Measurements from ENCODE around the gene CDC7.

The CDC7 gene

DNA sequence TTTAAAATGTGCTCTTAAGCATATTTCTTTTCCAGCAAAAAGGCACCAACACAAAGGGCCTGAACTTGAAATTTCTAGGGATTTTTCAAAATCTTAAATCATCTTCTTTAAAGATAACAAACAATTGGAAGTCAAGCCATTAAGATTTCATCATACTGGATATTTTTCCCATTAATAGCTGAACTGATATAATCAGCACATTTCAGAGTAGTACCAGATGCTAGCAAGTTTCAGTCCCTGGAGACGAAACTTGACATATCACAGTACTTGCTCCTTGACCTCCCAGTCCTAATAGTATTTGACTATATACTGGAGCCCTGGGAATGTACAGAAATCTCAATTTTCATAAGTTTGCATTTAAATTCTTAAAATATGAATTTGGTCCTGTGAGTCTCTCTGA, 10.2 kb upstream of the CDC7 start:
- TF ChIP-seq, protein P1, sequence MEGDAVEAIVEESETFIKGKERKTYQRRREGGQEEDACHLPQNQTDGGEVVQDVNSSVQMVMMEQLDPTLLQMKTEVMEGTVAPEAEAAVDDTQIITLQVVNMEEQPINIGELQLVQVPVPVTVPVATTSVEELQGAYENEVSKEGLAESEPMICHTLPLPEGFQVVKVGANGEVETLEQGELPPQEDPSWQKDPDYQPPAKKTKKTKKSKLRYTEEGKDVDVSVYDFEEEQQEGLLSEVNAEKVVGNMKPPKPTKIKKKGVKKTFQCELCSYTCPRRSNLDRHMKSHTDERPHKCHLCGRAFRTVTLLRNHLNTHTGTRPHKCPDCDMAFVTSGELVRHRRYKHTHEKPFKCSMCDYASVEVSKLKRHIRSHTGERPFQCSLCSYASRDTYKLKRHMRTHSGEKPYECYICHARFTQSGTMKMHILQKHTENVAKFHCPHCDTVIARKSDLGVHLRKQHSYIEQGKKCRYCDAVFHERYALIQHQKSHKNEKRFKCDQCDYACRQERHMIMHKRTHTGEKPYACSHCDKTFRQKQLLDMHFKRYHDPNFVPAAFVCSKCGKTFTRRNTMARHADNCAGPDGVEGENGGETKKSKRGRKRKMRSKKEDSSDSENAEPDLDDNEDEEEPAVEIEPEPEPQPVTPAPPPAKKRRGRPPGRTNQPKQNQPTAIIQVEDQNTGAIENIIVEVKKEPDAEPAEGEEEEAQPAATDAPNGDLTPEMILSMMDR (IDR thresholded peaks at IDR 0.05; ENCODE audit: control insufficient read depth, extremely low read depth, insufficient read depth): no peak
- no peak overlapping the region for H3K4me3 ChIP-seq (ENCODE audit: low read depth, low read length)

DNA sequence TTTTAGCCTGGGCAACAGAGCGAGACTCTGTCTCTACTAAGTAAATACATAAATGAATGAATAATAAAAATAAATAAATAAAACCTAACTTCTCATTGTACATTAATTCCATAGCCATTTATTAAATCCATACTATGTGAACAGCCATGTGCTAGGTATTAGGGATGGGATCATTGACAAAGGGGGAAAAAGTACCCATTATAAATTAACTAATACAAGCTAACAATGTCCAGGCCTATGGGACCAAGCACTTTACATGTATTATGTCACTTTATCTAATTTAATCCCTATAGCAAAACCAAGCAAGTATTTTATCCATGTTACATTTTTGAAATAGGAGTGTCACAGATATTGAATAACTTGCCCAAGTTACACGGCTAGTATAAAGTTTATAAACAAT, 2.6 kb upstream of the CDC7 start:
- DNase-seq (ENCODE audit: low read depth): no peak
- H3K4me3 ChIP-seq (ENCODE audit: low read depth, low read length): no peak overlapping the region
- TF ChIP-seq, protein P1 (IDR thresholded peaks at IDR 0.05; ENCODE audit: control insufficient read depth, extremely low read depth, insufficient read depth): no peak

More for the DNA sequence above, 10.2 kb upstream of the CDC7 start:
- no peak for DNase-seq (ENCODE audit: low read depth)

DNA sequence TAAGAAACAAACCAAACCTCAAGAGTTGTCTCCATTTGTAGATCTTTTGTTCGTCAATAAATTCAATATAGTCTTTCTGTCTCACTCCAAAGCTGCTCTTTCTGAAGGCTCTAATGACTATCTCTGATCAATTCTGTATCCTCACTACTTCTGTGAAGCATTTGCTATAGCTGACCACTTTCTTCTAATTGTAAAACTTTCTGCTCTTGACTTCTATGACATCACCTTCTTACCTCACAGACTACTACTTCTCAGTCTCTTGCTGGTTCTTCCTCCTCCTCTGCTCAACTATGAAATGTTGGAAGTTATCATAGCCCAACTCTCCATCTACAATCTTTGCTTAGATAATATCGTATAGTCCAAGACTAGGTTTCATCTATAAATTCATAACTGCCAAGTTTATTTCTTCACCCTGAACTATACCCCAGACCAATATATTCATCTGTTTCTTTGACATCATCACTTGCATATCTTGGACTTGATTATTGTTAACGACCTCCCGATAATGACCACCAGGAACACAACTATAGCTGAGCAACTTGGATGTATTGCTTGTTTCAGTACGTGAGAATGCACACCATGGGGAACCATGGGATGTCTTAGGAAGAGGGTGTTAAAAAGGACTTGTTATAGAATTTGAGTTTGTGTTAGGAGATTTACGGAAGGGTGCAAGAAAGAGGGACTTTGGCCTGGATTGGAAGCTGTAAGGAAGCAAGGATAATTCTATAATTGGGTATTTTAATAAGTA, 2.0 kb upstream of the CDC7 start:
- DNase-seq (ENCODE audit: low read depth): no peak
- no peak overlapping the region for H3K4me3 ChIP-seq (ENCODE audit: low read depth, low read length)
- TF ChIP-seq, protein P1 (IDR thresholded peaks at IDR 0.05; ENCODE audit: control insufficient read depth, extremely low read depth, insufficient read depth): no peak

DNA sequence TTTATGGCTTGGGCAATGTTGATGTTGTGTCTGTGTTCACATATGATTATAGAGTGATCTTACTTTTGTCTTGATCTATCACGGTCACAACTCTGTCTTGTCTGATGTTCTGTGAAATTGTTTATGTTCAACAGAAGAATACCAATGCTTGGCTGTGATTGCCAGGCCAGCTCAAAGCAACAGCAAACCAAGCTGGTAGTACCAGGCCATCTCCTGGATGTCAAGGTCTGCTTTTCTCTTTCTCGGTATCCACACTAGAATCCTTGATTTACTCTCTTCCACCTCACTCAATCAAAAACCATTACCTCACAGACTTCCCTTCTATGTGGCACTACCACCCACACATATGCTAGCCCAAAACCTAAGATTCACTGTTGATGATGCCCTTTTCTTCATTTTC, 1.3 kb upstream of the CDC7 start:
- no peak for DNase-seq (ENCODE audit: low read depth)
- no peak overlapping the region for H3K4me3 ChIP-seq (ENCODE audit: low read depth, low read length)
- TF ChIP-seq, protein P1 (IDR thresholded peaks at IDR 0.05; ENCODE audit: control insufficient read depth, extremely low read depth, insufficient read depth): no peak

DNA sequence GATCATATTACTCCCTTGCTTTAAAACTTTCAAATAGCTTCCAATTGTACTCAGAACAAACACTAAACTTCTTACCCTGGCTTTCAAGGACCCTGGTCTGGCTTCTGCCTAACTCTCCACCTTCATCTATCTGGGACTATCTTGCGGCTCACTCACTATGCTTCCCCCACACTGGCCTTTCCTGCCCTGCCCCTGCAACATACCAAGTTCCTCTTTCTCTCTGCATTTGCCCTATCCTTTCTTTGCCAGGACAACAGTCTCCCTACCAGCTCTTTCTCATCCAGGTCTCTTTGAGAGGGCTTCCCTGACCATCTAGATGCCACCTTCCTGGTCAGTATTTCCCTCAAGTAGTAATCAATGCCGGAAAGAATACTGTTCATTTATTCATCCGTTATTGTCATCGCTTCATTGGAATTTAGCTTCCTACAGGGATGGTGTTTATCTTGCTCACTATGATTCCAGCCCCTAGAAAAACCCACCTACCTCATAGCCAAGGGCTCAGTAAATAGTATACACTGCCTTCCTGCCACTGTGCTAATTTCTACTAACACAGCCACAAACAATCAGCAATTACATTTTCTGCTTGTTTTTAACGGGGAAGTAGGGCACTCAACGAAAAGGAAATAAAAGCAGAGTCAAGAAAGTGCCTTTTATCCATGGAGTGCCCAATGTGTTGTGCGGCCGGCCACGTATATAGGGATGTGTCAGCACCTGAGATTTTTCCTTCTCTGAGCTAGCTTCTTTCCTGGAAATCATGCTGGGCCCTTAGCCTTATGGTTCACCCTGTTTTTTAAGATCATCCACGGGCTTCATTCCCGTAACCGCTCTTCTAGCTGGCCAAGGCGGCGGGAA, 521 bp upstream of the CDC7 start:
- peak overlapping the region; percentile 77 for H3K4me3 ChIP-seq (ENCODE audit: low read depth, low read length)
- TF ChIP-seq, protein P1 (IDR thresholded peaks at IDR 0.05; ENCODE audit: control insufficient read depth, extremely low read depth, insufficient read depth): no peak
- DNase-seq (ENCODE audit: low read depth): no peak

DNA sequence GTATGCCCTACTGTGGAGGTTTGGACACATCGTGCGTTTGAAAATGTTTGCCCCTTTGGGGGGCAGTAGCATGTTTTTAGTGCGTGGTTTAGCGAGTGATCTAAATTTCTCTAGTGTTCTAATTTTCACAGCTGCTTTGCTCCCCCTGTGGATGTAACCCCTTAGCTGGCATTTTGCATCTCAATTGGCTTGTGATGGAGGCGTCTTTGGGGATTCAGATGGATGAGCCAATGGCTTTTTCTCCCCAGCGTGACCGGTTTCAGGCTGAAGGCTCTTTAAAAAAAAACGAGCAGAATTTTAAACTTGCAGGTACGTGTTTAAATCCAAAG, 836 bp downstream of the CDC7 start:
- H3K4me3 ChIP-seq (ENCODE audit: low read depth, low read length): peak overlapping the region; percentile 77
- DNase-seq (ENCODE audit: low read depth): no peak
- TF ChIP-seq, protein P1 (IDR thresholded peaks at IDR 0.05; ENCODE audit: control insufficient read depth, extremely low read depth, insufficient read depth): no peak

Data from LNCaP clone FGC (cell line).